HG03342 (cell line): ENCODE measurements around the gene CSNK2A1.

Source experiments
- ATAC-seq: cut with Tn5 transposase; IDR thresholded peaks from one replicate; pipeline ENCODE4 v1.9.1; 2021; ENCODE audit warnings: mild to moderate bottlenecking, moderate library complexity; ENCODE audit not compliant: unreplicated experiment

The CSNK2A1 gene

DNA sequence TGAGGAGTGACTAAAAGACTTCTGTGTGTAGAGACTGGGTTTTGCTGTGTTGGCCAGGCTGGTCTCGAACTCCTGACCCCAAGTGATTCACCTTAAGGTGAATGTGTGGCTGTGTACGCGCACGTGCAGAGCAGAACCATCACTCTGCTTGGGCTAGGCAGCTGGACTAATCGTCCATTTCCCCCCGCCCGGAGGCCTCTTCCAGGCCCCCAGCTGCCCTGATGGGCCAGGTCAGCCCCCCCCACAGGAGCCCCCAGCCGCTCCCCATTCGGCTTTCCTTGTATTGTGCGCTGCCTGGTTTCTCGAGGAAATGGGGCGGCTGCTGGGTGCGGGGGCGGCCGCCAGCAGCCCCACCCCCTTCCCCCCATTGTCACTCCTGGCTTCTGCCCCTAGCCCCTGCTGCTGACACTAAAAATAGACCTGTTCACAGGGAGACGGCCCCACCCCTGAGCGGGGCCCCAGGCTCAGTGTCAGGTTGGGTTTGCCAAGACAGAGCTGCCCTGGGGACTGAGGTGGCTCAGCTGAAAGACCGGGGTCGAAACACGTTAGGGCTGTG is 24.6 kb upstream of the CSNK2A1 start:
- ATAC-seq = no peak

DNA sequence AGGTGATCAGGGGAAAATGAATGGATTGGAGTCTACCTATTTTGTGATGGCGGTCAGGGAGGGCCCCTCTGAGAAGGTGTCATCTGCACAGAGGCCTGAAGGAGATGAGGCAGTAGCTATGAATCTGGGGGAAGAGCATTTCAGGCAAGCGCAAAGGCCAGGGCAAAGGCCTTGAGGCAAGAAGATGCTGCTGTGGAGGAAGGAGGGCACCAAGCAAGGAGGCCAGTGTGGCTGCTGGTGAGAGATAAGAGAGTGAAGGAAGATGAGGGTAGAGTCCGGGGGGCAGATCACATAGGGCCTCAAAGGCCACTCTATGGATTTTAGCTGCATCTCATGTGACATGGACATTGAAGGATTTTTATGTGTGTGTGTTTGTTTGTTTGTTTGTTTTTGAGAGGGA is 20.6 kb upstream of the CSNK2A1 start:
- no peak for ATAC-seq

DNA sequence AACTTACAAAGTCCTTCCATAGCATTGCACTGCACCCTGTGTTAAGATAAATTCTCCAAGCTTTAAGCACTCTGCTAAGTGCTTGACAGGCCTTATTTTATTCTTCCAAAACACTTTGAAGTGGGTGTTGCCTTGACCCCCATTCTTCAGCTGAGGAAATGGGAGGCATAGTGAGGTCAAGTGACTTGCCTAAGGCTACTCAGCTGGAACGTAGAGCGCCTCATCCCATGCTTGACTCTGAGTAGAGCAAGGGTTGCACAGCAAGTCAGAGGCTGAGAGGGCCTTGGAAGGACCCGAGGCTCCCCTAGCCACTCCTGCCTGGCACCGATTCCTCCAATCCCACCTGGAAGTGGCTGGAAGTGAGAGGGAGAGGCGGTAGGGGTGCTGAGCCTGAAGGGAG is 19.6 kb upstream of the CSNK2A1 start:
- ATAC-seq = no peak

DNA sequence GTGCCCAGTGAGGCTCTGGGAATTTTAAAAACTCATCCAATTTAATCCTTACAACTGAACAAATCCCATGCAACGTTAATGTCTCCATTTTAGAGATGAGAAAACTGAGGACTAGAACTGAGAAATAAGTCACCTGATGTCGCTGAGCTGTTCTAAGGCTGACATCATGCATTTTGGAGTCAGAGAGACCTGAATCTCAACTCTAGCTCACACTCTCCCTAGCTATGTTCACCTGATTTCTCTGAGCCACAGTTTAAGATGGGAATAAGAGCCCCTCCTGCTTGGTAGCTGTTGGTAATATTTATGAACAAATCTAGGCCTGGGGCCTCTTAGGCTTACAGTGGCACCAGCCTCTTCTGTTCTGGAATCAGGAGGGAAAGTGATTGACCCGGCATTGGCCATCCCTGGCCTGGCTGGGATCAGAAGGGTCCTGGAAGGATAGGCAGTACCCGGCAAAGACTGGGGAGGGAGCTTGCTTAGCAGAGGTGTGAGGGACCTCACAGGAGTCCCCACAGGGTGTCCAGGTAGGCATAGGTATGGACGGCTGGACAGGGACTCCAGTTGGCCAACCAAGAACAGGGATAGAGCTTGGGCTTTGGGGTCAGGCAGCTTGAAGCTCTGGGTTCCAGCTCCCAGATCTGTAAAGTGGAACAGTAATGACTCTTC is 18.8 kb upstream of the CSNK2A1 start:
- ATAC-seq = no peak

DNA sequence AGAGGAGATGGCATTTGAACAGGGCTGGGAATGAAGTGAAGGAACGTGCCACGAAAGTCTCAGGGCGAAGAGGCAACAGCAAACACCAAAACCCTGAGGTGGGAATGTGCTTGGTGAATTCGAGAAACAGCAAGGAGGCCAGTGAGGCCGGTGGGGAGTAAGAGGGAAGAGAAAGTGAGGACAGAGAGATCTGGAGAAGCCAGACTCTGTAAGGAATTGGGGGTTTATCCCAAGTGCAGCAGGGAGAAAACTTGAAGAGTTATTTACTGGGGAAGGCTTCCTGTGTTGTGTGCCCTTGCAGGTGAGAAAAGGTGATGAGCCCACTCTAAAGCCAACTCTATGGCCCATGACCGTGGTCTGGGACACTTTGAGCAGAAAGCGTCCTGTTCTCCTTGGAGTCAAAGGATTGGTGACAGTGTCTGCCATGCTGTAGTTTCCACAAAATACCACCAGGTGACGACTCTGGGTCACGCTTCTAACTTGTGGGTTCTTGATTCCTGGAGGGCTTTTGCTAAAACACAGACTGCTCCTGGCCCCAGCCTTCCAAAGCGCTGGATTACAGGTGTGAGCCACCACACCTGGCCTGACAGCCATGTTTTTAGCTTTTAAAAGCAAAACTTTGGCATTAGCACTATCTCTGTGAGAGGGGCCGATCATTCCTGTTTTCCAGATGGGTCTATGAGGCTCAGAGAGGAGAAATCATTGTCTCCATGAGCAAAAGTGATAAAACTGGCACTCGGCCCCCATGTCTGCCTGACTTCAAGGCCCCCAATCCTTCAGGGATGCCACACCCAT is 18.0 kb upstream of the CSNK2A1 start:
- no peak for ATAC-seq

DNA sequence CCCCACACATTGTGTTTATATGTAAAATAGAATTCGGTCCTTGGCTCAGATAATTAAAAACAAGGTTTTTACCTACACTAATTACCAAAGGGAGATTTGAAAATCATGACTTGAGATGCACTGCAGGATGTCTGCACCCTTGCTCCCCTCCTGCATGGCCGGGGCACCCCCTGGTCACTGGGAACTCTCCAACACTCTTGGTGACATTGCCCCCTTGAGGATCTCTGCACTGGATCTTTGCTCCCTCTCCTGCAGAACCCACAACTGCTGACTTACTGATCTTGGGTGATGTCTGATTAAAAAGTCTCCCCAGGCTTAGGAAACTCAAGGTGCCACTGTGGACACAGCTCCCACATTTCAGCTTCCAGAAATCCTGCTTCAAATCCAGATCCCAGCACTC is 17.1 kb upstream of the CSNK2A1 start:
- no peak for ATAC-seq

DNA sequence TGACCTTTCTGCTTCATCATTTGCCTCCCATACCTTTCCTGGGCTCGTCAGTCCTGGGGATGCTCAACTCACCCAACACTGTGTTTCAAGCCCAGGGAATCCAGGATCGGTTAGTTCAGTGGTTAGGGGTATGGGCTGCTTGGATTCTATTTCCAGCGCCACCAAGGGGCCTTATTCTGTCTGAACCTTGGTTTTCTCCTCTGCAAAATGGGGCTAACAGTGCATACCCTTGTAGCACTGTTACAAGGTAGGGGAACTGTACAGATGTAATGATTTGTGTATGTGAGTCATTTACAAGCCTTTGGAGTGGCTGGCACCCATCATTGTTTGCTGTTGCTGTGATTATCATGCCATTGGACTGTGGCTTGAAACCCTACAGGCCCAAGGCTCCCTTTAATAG is 14.5 kb upstream of the CSNK2A1 start:
- no peak for ATAC-seq

DNA sequence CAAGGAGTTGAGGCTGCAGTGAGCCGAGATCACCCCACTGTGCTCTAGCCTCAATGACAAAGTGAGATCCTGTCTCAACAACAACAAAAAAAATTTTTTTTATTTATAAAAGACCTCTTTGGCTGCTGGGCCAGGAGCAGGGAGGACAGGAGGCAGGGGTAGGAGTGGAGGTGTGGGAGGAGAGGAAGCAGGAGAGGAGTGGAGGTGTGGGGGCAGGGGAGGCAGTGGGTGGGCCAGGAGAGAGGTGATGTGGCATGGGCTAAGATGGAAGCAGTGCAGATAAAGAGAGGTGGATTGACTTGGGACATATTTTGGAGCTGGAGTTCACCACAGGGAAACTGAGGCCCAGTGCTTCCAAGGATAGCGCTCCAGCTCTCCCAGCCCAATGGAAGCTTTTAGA is 13.4 kb upstream of the CSNK2A1 start:
- no peak for ATAC-seq

DNA sequence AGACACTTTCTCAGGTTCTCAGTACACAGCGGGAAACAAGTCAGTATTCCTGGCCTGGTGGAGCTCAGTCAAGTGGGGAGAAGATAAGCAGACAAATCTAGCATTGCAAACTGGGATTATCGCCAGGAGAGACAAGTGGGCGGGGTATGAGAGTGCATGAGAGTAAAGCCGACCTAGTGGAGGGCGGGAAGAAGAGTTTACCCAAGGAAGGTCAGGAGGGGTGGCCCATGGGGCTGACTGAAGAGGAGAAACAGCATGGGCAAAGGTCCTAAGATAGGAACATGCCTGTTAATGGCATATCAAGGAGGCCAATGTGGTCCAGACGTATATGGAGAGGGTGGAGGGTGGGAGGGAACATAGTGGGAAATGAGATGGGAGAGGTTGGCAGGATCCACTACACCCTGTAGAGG is 12.4 kb upstream of the CSNK2A1 start:
- no peak for ATAC-seq

DNA sequence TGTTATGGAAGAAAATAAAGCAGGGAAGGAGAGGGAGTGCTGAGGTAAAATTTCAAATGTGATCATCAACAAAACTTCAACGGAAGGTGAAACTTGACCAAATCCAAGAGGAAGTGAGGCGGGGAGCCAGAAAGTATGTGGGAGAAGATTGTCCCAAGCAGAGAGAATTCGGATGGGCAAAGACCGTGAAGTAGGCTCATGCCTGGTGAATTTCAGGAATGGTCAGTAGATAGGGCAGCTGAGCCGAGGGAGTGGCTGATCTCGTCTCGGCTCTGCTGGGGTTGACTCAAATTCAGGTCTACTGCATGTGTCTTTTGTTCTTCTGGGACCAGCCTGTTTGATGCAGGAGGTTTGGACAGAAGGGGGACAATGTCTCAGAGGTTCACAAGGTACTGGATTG is 7.0 kb upstream of the CSNK2A1 start:
- ATAC-seq = no peak

DNA sequence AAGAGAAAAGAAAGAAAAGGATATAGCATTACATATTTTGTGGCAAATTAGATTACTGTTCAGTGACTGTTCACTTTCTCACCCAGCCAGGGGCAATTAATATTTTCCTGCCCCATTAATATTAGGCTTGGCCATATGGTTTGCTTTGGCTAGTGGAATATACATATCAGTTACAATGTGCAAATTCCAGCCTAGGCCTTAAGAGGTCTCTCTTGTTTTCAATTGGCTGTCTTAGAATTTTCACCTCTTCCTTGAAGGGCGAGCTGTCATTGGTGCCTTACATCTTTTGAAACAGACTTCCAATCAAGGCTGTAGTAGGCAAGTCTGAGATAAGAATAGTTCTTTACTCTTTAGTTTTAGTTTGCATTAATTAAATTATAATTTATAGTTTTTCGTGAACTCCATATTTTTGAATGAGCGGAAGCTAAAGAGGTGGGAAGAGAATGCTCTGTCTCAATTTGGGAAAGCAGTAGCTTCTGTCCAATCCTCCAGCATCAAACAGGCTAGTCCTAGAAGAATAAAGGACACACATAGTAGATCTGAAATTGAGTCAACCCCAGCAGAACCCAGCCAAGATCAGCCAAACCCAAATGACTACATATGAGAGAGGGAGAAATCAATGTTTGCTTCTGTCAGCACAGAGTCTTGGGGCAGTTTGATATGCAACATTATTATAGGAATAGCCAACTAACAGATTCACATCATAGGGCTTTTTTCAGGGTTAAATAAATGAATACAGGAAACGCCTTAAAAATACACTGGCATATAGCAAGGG is 6.3 kb upstream of the CSNK2A1 start:
- no peak for ATAC-seq

DNA sequence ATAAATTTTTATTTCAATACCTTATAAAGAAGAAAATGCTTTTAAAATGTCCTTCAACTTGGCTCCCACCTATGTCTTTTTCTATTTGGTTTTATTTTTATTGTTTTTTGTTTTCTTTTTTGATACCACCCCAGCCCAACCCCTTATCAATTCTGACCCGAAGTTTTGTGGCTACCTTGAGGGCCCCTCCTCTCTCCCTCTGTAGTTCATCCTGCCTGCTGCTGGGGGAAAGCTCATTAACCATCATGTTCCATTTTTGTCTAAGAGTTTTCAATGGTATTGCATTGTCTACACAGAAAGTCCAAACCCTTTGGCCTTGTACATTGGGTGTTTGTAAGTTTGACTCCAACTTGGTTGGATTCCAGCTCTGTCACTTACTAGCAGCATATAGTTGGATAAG is 5.3 kb upstream of the CSNK2A1 start:
- ATAC-seq = no peak

DNA sequence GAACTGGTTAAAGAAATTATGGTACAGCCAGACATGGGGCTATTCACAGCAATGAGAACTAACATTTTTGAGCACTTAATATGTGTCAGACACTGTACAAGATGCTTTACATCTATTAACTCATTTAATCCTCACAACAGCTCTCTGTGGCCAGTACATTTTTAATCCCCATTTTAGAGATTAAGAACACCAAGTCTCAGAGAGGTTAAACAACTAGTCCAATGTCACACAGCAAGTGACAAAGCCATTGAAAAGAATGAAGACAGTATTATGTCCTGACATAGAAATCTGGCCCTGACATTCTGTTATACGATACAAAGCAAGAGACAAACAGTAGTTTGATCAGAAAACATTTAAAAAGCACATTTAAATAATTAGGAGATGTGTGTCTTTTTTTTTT is 3.8 kb upstream of the CSNK2A1 start:
- ATAC-seq = no peak

DNA sequence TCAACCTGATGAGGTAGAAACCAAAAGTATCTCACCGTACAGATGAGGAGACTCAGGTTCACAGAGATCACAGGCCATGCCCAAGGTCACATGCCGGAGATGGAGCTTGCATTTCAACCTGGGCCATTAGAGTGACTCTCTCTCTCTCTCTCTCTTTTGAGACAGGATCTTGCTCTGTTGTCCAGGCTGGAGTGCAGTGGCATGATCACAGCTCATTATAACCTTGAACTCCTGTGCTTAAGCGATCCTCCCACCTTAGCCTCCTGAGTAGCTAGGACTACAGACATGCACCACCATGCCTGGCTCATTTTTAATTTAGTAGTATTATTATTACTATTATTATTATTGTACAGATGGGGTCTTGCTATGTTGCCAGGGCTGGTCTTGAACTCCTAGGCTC is 2.8 kb upstream of the CSNK2A1 start:
- no peak for ATAC-seq

DNA sequence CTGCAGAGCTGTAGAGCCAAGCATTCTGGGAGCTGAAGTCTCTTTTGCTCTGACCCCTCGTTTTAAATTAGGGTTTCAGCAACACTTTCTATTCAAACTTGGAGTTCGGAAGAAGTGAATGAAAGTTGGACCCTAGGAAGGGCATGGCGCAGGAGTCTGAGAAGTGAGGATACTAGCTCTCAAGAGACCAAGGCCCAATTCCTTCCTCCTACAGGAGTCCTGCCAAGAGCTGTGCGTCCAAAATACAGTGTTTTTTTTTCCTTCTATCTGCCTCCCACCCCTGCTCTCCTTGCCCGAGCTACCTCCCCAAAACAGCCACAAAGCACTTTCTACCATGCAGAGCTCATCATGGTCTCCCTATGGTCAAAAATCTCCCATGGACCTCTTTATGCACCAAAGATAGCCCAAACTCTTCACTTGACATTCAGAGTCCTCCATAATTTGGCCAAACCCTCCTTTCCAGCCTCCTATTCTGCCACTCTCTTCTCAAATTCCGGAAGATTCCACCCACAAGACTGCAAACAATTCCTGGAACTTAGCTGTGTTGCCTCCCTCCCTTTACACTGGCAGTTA is 649 bp upstream of the CSNK2A1 start:
- ATAC-seq = no peak

DNA sequence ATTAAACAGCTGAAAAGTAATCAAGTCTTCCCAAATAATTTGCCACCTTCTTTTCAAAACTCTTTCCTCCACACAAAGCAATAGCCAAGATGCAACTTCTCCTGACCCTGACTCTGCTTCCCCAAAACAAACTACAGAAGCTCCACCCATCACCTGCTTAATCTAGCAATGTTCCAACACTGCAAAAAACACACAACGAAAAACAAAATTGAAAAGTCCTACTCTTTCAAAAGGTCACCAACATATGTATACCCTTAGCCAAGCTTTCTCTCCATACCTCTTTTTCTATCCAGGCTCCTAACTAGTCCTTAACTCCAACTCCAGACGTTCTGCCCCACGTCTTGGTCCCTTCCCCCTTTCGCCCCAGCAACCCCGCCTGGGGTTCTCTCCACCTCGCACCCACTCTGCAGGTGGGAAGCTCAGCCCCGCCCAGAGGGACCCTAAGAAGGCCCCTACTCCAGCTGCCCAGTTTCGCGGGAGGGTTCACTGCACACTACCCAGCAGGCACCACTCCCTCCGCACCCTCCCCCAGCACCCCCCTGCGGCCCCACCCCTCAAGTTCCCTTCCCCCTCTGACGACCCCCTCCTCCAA is 717 bp downstream of the CSNK2A1 start:
- peak; percentile 17 for ATAC-seq

DNA sequence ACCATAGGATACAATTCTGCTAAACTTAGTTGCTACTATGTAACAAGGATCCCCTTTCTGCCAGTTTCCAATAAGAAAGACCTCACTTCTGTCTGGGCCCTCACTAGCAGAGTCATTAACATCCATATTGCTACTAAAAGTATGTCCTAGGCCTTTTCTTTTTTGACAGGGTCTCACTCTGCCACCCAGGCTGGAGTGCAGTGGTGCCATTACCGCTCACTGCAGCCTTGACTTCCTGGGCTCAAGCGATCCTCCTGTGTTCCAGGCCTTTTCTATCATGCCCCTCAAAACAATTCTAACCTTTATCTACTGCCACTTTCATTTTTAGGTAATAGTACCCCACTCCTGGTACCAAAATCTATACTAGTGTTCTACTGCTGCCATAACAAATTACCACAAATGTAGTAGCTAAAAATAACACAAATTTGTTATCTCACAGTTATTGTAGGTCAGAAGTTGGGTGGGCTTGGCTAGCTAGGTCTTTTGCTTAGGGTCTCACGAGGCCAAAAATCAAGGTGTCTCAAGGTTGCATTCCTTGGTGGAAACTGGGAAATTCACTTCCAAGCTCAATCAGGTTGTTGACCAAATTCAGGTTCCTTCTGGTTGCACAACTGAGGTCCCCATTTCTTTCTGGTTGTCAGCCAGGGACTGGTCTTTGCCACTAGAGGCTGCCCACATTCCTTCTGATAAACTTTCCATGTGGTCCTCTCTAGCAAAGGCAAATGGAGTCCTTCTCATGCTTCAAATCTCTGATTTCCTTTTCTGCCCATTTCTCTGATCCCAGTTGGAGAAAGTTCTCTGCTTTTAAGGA is 3.0 kb downstream of the CSNK2A1 start:
- no peak for ATAC-seq

DNA sequence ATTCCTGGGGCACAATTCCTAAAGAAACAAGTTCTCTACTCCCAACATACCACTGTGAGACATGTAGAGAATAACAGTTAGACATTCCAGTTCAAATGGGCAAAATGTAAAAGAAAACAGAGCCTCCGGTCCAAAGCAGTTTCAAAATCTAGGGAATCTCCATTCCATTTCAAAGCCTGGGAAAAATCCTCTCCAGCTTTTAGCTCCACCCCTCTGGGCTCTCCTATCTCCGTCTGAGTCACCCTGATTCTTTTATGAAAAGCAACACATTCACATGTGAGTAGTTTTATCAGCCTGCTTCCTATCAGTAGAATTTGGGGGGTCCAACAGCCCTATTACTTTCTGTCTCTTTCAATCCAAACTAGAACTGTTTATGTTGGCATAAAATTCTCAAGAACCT is 3.7 kb downstream of the CSNK2A1 start:
- no peak for ATAC-seq

DNA sequence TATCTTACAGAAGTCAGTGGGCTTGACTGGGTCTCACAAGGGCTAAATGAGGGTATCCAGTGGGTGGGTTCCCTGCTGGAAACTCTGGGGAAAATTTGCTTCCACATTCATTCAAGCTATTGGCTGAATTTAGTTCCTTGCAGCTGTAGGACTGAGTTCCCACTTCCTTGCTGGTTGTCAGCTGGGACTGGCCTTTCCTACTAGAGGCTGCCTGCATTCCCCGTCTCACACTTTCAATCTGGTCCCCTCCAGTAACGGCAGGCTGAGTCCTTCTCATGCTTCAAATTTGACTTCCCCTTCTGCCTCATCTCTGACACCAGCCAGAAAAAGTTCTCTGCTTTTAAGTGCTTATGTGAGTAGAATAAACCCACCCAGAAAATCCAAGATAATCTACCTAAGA is 4.4 kb downstream of the CSNK2A1 start:
- no peak for ATAC-seq

DNA sequence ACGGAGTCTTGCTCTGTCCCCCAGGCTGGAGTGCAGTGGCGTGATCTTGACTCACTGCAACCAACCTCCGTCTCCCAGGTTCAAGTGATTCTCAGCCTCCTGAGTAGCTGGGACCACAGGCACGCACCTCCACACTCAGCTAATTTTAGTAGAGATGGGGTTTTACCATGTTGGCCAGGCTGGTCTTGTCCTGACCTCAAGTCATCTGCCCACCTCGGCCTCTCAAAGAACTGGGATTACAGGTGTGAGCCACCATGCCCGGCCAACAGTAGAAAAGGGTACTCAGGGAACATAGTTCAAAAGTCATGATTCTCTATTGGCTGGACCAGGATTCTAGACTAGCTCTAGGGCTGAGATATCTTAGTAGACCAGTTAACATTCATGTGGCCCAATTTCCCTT is 5.6 kb downstream of the CSNK2A1 start:
- ATAC-seq = no peak
